ENCODE measurements around the gene OAS3. TPM values are rescaled to one million over a fixed set of nuclear protein-coding genes. Genes with fewer than 3 reads are reported as not detected.

Gene OAS3
- polyA plus RNA-seq, 1 of the 3 experiments (the other 2 are of a cell fraction) = 3.0 TPM

DNA sequence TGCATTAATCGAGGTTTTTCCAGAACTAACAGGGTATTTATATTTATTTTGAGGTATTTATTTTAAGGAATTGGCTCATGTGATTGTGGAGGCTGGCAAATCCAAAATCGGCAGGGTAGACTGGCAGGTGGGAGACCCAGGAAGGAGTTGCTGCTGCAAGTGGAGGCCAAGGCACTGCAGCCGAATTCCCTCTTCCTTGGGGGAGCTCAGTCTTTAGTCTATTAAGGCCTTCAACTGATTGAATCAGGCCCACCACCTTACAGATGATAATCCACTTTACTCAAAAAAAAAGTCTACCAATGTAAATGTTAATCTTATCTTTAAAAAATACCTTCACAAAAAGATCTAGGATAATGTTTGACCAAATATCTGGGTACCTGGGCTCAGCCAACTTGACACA is 38.9 kb downstream of the OAS3 start:
- H3K4me3 ChIP-seq (ENCODE audit: low read depth in 2 of 2, low read length in 1 of 2) = no peak overlapping the region
- WGBS (ENCODE audit: low lambda C conversion rate) = 32% methylated on average over 3 of the region's 3 CpGs
- CTCF ChIA-PET = interaction anchor here (4.4 kb wide), 1 partner anchor 16 kb away, joined by 17 read pairs; no protein-coding TSS in a partner anchor

DNA sequence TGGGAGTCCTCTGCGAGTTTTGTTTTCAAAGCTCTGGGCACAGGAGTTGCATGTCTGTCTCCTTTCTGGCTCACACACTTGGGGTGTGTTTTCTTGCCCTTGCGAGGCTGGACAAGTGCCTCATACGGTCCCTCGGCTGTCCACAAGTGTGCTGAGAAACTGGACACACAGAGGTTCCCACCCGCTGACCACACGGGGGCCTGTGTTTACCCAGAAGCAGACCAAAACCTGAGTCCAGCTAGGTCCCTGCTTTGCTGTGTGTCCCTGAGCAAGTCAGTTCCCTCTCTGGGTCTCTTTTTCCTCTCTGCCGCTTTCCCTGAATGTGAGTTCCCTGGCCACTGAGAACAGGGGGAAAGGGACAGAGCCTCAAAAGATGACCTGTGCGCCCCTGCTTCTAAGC is 39.4 kb downstream of the OAS3 start:
- POLR2A ChIA-PET = no interaction called here
- Histone ChIP-seq H3K4me2 (no peak overlapping the region), H4K20me1 (ENCODE audit: insufficient read depth) (no peaks in the 10 kb centered on the region), H3K9me3 (no peaks in the 10 kb centered on the region), H3F3A (replicated peaks; ENCODE audit: insufficient read depth) (no peaks in the 10 kb centered on the region), H3K79me2 (ENCODE audit: insufficient read depth) (no peaks in the 10 kb centered on the region), H3K9me2 (no peaks in the 10 kb centered on the region), H2AFZ (ENCODE audit: low read depth) (no peak overlapping the region), H3K4me3 (ENCODE audit: low read depth in 2 of 2, low read length in 1 of 2) (no peak overlapping the region), H3K27ac (ENCODE audit: low read depth in 2 of 2, low read length in 1 of 2) (no peak overlapping the region), H3K27me3 (ENCODE audit: insufficient read depth) (no peaks in the 10 kb centered on the region), H3K9ac (no peak overlapping the region), H3K36me3 (replicated peaks in 1 of 2; ENCODE audit: control insufficient read depth in 1 of 2, insufficient read depth in 2 of 2, low read length in 1 of 2) (no peaks in the 10 kb centered on the region), H3K4me1 (ENCODE audit: control insufficient read depth in 1 of 2, insufficient read depth in 2 of 2, low read depth in 1 of 2, low read length in 1 of 2) (peaks cover 0 to 6% of the 10 kb centered on the region in 2 experiments; a peak in 1 of 4 replicates)
- TF ChIP-seq RXRA (IDR thresholded peaks at IDR 0.05; ENCODE audit: borderline replicate concordance, low read depth) (no peak), GABPA (IDR thresholded peaks at IDR 0.05; ENCODE audit: low read depth) (no peak), YY1 (IDR thresholded peaks at IDR 0.05; ENCODE audit: low read depth) (no peak)
- no peak for DNase-seq
- 72% methylated on average over 4 of the region's 8 CpGs for WGBS (ENCODE audit: low lambda C conversion rate)
- CTCF ChIA-PET = interaction anchor here (0.9 to 4.4 kb wide), 2 partner anchors 15 to 53 kb away, joined by 3 to 17 read pairs; no protein-coding TSS in a partner anchor

More for the DNA sequence above, 38.9 kb downstream of the OAS3 start:
- H3K36me3 ChIP-seq (replicated peaks in 1 of 2; ENCODE audit: control insufficient read depth in 1 of 2, insufficient read depth in 2 of 2, low read length in 1 of 2) = no peaks in the 10 kb centered on the region
- no peaks in the 10 kb centered on the region for H3F3A ChIP-seq (replicated peaks; ENCODE audit: insufficient read depth)
- H3K27ac ChIP-seq (ENCODE audit: low read depth in 2 of 2, low read length in 1 of 2) = no peak overlapping the region
- no peaks in the 10 kb centered on the region for H3K27me3 ChIP-seq (ENCODE audit: insufficient read depth)
- H3K4me2 ChIP-seq = no peak overlapping the region
- H3K4me1 ChIP-seq (ENCODE audit: control insufficient read depth in 1 of 2, insufficient read depth in 2 of 2, low read depth in 1 of 2, low read length in 1 of 2) = peaks cover 0 to 6% of the 10 kb centered on the region in 2 experiments; a peak in 1 of 4 replicates
- no peaks in the 10 kb centered on the region for H3K9me2 ChIP-seq
- DNase-seq = no peak
- H4K20me1 ChIP-seq (ENCODE audit: insufficient read depth) = no peaks in the 10 kb centered on the region
- no peak overlapping the region for H2AFZ ChIP-seq (ENCODE audit: low read depth)
- no peaks in the 10 kb centered on the region for H3K9me3 ChIP-seq
- no peak overlapping the region for H3K9ac ChIP-seq
- TF ChIP-seq RAD21 (IDR thresholded peaks at IDR 0.05; ENCODE audit: low read length) = no peak
- TF ChIP-seq GABPA (IDR thresholded peaks at IDR 0.05; ENCODE audit: low read depth) = no peak
- TF ChIP-seq EZH2phosphoT487 (IDR thresholded peaks at IDR 0.05; ENCODE audit: borderline replicate concordance, low read depth) = no peak
- no peaks in the 10 kb centered on the region for H3K79me2 ChIP-seq (ENCODE audit: insufficient read depth)
- POLR2A ChIA-PET = no interaction called here

DNA sequence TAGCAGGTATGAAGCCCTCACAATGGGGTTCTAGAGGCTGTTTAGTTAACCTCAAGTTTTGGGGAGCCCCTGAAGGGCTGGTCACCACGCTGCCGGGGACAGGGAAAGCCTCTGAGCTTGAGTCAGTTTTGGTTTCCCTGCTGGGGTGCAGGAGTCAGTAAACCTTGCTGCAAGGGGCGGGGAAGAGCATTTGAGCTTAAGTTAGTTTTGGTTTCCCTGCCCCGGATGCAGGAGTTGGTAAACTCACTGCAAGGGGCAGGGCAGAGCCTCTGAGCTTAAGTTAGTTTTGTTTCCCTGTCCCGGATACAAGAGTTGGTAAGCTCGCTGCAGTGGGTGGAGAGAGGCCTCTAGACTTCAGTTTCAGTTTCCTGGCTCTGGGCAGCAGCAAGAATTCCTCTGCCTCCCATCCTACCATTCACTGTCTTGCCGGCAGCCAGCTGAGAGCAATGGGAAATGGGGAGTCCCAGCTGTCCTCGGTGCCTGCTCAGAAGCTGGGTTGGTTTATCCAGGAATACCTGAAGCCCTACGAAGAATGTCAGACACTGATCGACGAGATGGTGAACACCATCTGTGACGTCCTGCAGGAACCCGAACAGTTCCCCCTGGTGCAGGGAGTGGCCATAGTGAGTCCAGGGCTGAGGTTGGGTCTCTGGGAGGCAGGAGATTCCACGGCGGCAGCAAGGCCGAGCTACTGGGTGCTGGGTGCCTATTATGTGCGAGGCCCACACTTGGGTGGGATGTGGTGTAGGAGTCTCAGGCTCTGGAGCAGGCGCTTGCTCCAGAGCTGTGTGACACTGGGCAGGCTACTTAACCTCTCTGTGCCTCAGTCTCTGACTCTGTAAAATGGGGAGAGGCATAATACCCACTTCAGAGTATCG is 40.1 kb downstream of the OAS3 start, which contains the start of gene OAS2:
OAS2 (plus strand) TSS at position 357 of the 878 bp plus-strand sequence; CDS start at position 447, 90 bp downstream.
- Histone ChIP-seq H3K4me1 (ENCODE audit: control insufficient read depth in 1 of 2, insufficient read depth in 2 of 2, low read depth in 1 of 2, low read length in 1 of 2) (peaks cover 0 to 6% of the 10 kb centered on the region in 2 experiments; a peak in 1 of 4 replicates), H3K79me2 (ENCODE audit: insufficient read depth) (no peaks in the 10 kb centered on the region), H3K9me2 (no peaks in the 10 kb centered on the region), H3K9ac (no peak within 1 kb of the TSS), H3K4me2 (no peak within 1 kb of the TSS), H3F3A (replicated peaks; ENCODE audit: insufficient read depth) (no peaks in the 10 kb centered on the region), H4K20me1 (ENCODE audit: insufficient read depth) (no peaks in the 10 kb centered on the region), H2AFZ (ENCODE audit: low read depth) (no peak within 1 kb of the TSS), H3K9me3 (no peaks in the 10 kb centered on the region), H3K27me3 (ENCODE audit: insufficient read depth) (no peaks in the 10 kb centered on the region), H3K36me3 (replicated peaks in 1 of 2; ENCODE audit: control insufficient read depth in 1 of 2, insufficient read depth in 2 of 2, low read length in 1 of 2) (no peaks in the 10 kb centered on the region), H3K27ac (ENCODE audit: low read depth in 2 of 2, low read length in 1 of 2) (no peak within 1 kb of the TSS), H3K4me3 (ENCODE audit: low read depth in 2 of 2, low read length in 1 of 2) (no peak within 1 kb of the TSS)
- ChIA-PET POLR2A (no interaction called here), CTCF (interaction anchor here (0.8 to 4.4 kb wide), 5 partner anchors 13 to 78 kb away, joined by 3 to 17 read pairs (median 4); no protein-coding TSS in a partner anchor)
- no peak for TF ChIP-seq PBX3 (IDR thresholded peaks at IDR 0.05)
- no peak for TF ChIP-seq EZH2phosphoT487 (IDR thresholded peaks at IDR 0.05; ENCODE audit: borderline replicate concordance, low read depth)
- no peak for TF ChIP-seq RCOR1 (IDR thresholded peaks at IDR 0.05; ENCODE audit: low read length)
- no peak for TF ChIP-seq JUND (IDR thresholded peaks at IDR 0.05)
- TF ChIP-seq SMC3 (IDR thresholded peaks at IDR 0.05; ENCODE audit: low read depth, low read length) = no peak
- TF ChIP-seq RXRA (IDR thresholded peaks at IDR 0.05; ENCODE audit: borderline replicate concordance, low read depth) = no peak
- WGBS (ENCODE audit: low lambda C conversion rate) = 76% methylated on average over 12 of the region's 19 CpGs
- DNase-seq = no peak
